Measurements from ENCODE around the gene OPA1.

The OPA1 gene

GRCh38 chr3:193704431-193704830 is 111.4 kb downstream of the OPA1 start:
- FAIRE-seq (no peak), DNase-seq (ENCODE audit: low spot score) (no peak)

GRCh38 chr3:193708270-193708669 is 115.3 kb downstream of the OPA1 start:
- no peak for DNase-seq (ENCODE audit: low spot score)
- no peak for FAIRE-seq

- DNase-seq (ENCODE audit: low spot score) (no peak), FAIRE-seq (no peak)
Measured at GRCh38 chr3:193710286-193711165, 117.5 kb downstream of the OPA1 start.

- no peak for FAIRE-seq
Measured at GRCh38 chr3:193711166-193711485, 118.1 kb downstream of the OPA1 start.

GRCh38 chr3:193711523-193711963 is 118.5 kb downstream of the OPA1 start:
- FAIRE-seq, result no peak
- DNase-seq (ENCODE audit: low spot score), result no peak

More at GRCh38 chr3:193711166-193711485, 118.1 kb downstream of the OPA1 start:
- no peak for DNase-seq (ENCODE audit: low spot score)

- FAIRE-seq (no peak), DNase-seq (ENCODE audit: low spot score) (no peak)
Measured at GRCh38 chr3:193711964-193712598, 119.1 kb downstream of the OPA1 start.

- FAIRE-seq, result no peak
Measured at GRCh38 chr3:193712938-193713337, 119.9 kb downstream of the OPA1 start.

GRCh38 chr3:193714523-193715137 is 121.6 kb downstream of the OPA1 start:
- no peak for FAIRE-seq
- no peak for DNase-seq (ENCODE audit: low spot score)

More at GRCh38 chr3:193712938-193713337, 119.9 kb downstream of the OPA1 start:
- DNase-seq (ENCODE audit: low spot score), result no peak

- DNase-seq (ENCODE audit: low spot score) (no peak), FAIRE-seq (no peak)
Measured at GRCh38 chr3:193716150-193716549, 123.1 kb downstream of the OPA1 start.

- FAIRE-seq (no peak), DNase-seq (ENCODE audit: low spot score) (no peak)
Measured at GRCh38 chr3:193719735-193720134, 126.7 kb downstream of the OPA1 start.

- FAIRE-seq, result no peak
- no peak for DNase-seq (ENCODE audit: low spot score)
Measured at GRCh38 chr3:193720169-193720568, 127.2 kb downstream of the OPA1 start.

GRCh38 chr3:193722566-193722965 is 129.6 kb downstream of the OPA1 start:
- FAIRE-seq (no peak), DNase-seq (ENCODE audit: low spot score) (no peak)

- no peak for DNase-seq (ENCODE audit: low spot score)
- FAIRE-seq, result no peak
Measured at GRCh38 chr3:193727089-193727488, 134.1 kb downstream of the OPA1 start.

- FAIRE-seq (no peak), DNase-seq (ENCODE audit: low spot score) (no peak)
Measured at GRCh38 chr3:193728429-193729087, 135.6 kb downstream of the OPA1 start.

GRCh38 chr3:193729088-193729465 is 136.1 kb downstream of the OPA1 start:
- no peak for FAIRE-seq

GRCh38 chr3:193729601-193730000 is 136.6 kb downstream of the OPA1 start:
- no peak for FAIRE-seq
- no peak for DNase-seq (ENCODE audit: low spot score)

More at GRCh38 chr3:193729088-193729465, 136.1 kb downstream of the OPA1 start:
- DNase-seq (ENCODE audit: low spot score), result no peak

GRCh38 chr3:193730511-193730910 is 137.5 kb downstream of the OPA1 start:
- no peak for FAIRE-seq
- no peak for DNase-seq (ENCODE audit: low spot score)

GRCh38 chr3:193730976-193731375 is 138.0 kb downstream of the OPA1 start:
- FAIRE-seq (no peak), DNase-seq (ENCODE audit: low spot score) (no peak)

GRCh38 chr3:193731656-193732055 is 138.6 kb downstream of the OPA1 start:
- no peak for DNase-seq (ENCODE audit: low spot score)
- FAIRE-seq, result no peak

- peak; percentile 82 for DNase-seq (ENCODE audit: low spot score)
- peak; percentile 84 for FAIRE-seq
Measured at GRCh38 chr3:193732391-193732790, 139.4 kb downstream of the OPA1 start.

GRCh38 chr3:193732827-193733226 is 139.8 kb downstream of the OPA1 start:
- FAIRE-seq, result no peak

More at GRCh38 chr3:193732827-193733226, 139.8 kb downstream of the OPA1 start:
- DNase-seq (ENCODE audit: low spot score), result no peak
